GM10248 (cell line): ENCODE results near the gene C1QC.

Experiments
- CTCF ChIA-PET: fragments of 300-600 bp; sonication (Branson Sonifier 250); formaldehyde crosslinking; extraction: SDS; loops from one replicate; lab custom pipeline; 2021; ENCODE audit warnings: antibody characterized with exemption; lab: Yijun Ruan, JAX
- POLR2A ChIA-PET: fragments of 350-650 bp; sonication (Branson Sonifier 250); formaldehyde crosslinking; extraction: SDS; loops from one replicate; lab custom pipeline; 2020; ENCODE audit warnings: antibody characterized with exemption; lab: Yijun Ruan, JAX
- DNase-seq: peaks from one replicate; pipeline ENCODE4 v3.0.0; 2012; ENCODE audit errors: extremely low spot score
- CTCF ChIP-seq: IDR thresholded peaks from 2 replicates; pipeline ENCODE4 v1.5.1; 2012; ENCODE audit warnings: mild to moderate bottlenecking, low read depth; ENCODE audit errors: extremely low read depth, missing control alignments, control extremely low read depth

The C1QC gene

GRCh38 chr1:22608361-22608760 lies 35.1 kb upstream of the C1QC start:
- DNase-seq, result no peak
- ChIA-PET CTCF (no interaction called here), POLR2A (no interaction called here)
- TF ChIP-seq CTCF, result no peak

DNA sequence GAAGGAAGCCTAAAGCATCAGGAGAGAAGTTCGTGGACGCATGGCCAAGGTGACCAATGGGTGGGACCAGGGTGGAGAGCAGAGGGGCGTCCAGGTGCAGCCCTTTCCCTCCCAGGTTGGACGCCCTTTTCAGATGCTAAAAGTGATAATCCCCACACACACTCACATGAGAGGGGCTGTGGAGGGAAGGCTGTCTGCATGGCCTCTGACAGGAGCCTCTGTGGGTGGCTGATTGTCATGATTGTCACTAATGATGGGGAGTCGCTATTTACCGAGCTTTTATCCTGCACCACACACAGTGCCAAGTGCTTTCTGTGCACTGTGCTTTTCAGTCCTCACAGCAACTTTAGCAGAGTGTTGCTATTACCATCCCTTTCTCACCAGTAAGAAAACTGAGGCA lies 34.1 kb upstream of the C1QC start:
- no peak for TF ChIP-seq CTCF
- CTCF ChIA-PET, result no interaction called here
- DNase-seq, result no peak
- POLR2A ChIA-PET, result no interaction called here

- DNase-seq, result no peak
Measured at GRCh38 chr1:22611530-22611947, 31.9 kb upstream of the C1QC start.

DNA sequence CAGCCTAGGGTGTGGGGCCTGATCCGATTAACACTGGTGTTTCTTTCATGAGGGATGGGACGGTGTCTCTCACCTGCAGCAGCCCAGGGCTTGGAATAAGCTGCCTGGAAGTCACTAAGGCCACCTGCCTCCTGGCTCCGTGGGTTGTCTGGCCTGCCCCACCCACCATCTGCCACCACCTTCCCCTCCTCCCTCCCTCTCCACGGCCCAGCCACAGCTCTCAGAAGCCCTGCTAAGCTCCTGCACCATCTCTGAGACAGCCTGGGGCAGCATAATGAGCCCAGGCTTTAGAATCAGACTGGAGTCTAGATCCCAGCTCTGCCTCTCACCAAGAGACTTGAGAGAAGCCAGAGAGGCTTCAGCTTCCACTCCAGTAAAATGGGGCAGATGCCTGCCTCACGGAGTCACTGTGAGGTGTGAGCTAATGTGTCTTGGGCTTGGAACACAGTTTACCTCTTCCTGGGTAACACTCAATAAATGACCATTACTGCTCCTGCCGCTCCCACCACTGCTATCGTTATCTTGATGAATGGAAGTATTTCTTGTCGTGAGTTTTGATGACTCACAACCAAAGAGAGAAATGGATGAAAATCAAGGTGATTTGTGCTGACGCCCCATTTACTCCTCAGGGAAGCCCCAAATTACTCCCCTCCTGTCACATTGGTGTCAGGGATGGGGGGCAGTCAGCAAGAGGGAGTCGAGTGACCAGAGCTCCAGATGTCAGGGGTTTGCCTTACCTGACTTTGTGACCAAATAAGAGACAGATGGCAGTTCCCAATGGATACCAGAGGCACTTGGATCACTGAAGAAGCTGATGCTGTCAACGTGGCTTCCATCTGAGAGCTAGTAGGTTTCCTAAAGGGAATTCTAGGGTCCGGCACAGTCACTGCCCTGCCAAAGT lies 30.5 kb upstream of the C1QC start:
- no peak for DNase-seq
- ChIA-PET POLR2A (no interaction called here), CTCF (no interaction called here)
- TF ChIP-seq CTCF, result no peak

More at GRCh38 chr1:22611530-22611947, 31.9 kb upstream of the C1QC start:
- CTCF ChIA-PET, result no interaction called here
- POLR2A ChIA-PET, result no interaction called here
- TF ChIP-seq CTCF, result no peak

DNA sequence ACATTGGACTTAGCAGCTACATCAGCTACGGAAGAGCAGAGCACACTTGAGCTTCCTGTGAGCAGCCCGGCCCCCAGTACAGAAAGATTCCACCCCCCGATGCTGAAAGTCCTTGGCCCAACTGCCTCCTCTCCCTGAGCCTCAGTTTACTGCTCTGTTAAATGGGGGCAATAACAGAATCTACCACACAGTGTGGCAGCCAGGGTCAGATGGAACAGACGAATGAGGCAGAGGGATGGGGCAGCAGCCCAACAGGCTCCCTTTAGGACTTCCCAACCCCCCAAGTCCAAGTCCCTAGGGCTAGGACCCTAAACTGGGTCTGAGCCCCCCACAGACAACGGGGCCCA lies 29.9 kb upstream of the C1QC start:
- TF ChIP-seq CTCF, result no peak
- ChIA-PET POLR2A (no interaction called here), CTCF (no interaction called here)
- DNase-seq, result no peak

GRCh38 chr1:22613951-22614350 lies 29.5 kb upstream of the C1QC start:
- ChIA-PET POLR2A (no interaction called here), CTCF (no interaction called here)
- TF ChIP-seq CTCF, result no peak
- DNase-seq, result no peak

- POLR2A ChIA-PET, result no interaction called here
- CTCF ChIA-PET, result interaction anchor here (0.7 to 1.1 kb wide), 2 partner anchors 9 to 26 kb away, joined by 3 to 4 read pairs; no protein-coding TSS in a partner anchor
- no peak for TF ChIP-seq CTCF
- DNase-seq, result no peak
Measured at GRCh38 chr1:22615886-22616285, 27.5 kb upstream of the C1QC start.
